HEK293 (cell line): ENCODE results near the gene TARS3.

Experiments
- CTCF ChIA-PET: fragments of 350-600 bp; formaldehyde crosslinking; extraction: SDS; loops from one replicate; lab custom pipeline; 2021; ENCODE audit warnings: antibody characterized with exemption; lab: Yijun Ruan, JAX
- POLR2A ChIA-PET: fragments of 300-600 bp; formaldehyde crosslinking; extraction: SDS; loops from one replicate; lab custom pipeline; 2020; ENCODE audit warnings: antibody characterized with exemption, inconsistent platforms; lab: Yijun Ruan, JAX
- H3K27ac ChIP-seq: fragments of 200-500 bp; sonication (Bioruptor generic); 2 replicates; pipeline ENCODE4 v1.5.1; 2014; ENCODE audit warnings: low read depth, low read length, control low read depth, inconsistent platforms; ENCODE audit errors: extremely low read depth
- H3K36me3 ChIP-seq, 2 experiments: fragments of 200-500 bp in 1 of 2; sonication (Bioruptor generic) in 1 of 2; 1 replicate in 1 of 2; 2 replicates in 1 of 2; pipeline ENCODE4 v1.5.1; 2014 to 2017; ENCODE audit warnings: inconsistent platforms in 2 of 2, low read length in 2 of 2; ENCODE audit not compliant: control insufficient read depth in 2 of 2, insufficient read depth in 1 of 2
- H3K4me1 ChIP-seq: fragments of 200-500 bp; sonication (Bioruptor generic); 2 replicates; pipeline ENCODE4 v1.5.1; 2014; ENCODE audit warnings: mild to moderate bottlenecking, low read length, inconsistent platforms; ENCODE audit not compliant: control insufficient read depth, insufficient read depth
- H3K4me3 ChIP-seq: 2 replicates; pipeline ENCODE4 v1.5.1; 2011; ENCODE audit warnings: low read depth, mild to moderate bottlenecking, control low read depth, low read length, moderate library complexity
- H3K9me3 ChIP-seq: fragments of 200-500 bp; sonication (Bioruptor generic); 2 replicates; pipeline ENCODE4 v1.5.1; 2014; ENCODE audit warnings: low read depth, low read length, inconsistent platforms; ENCODE audit not compliant: control insufficient read depth, insufficient read depth
- GLI4 ChIP-seq: fragments of 450-650 bp; formaldehyde crosslinking; IDR thresholded peaks from 2 replicates; pipeline ENCODE4 v1.5.1; 2016; ENCODE audit warnings: missing biosample characterization, missing genetic modification characterization
- HOXC10 ChIP-seq: sonication (generic); formaldehyde crosslinking; IDR thresholded peaks from 2 replicates; pipeline ENCODE4 v1.8.1; 2023; ENCODE audit warnings: mild to moderate bottlenecking, missing genetic modification reagents
- KLF10 ChIP-seq: fragments of 450-650 bp; IDR thresholded peaks from 2 replicates; pipeline ENCODE4 v1.5.1; 2018; ENCODE audit warnings: missing biosample characterization, mild to moderate bottlenecking, missing genetic modification characterization
- SCRT2 ChIP-seq: fragments of 450-650 bp; formaldehyde crosslinking; IDR thresholded peaks from 2 replicates; pipeline ENCODE4 v1.5.1; 2016; ENCODE audit warnings: missing biosample characterization, missing genetic modification characterization
- ZBTB48 ChIP-seq: fragments of 450-650 bp; formaldehyde crosslinking; IDR thresholded peaks from 2 replicates; pipeline ENCODE4 v1.5.1; 2016; ENCODE audit warnings: missing biosample characterization, missing genetic modification characterization
- ZFHX2 ChIP-seq: fragments of 450-650 bp; formaldehyde crosslinking; conservative IDR thresholded peaks from 2 replicates; pipeline ENCODE4 v1.5.1; 2016; ENCODE audit warnings: missing biosample characterization, missing genetic modification characterization
- ZNF112 ChIP-seq: fragments of 450-650 bp; formaldehyde crosslinking; IDR thresholded peaks from 2 replicates; pipeline ENCODE4 v1.5.0; 2017; ENCODE audit warnings: missing biosample characterization, missing genetic modification characterization
- ZNF157 ChIP-seq: fragments of 450-650 bp; formaldehyde crosslinking; IDR thresholded peaks from 2 replicates; pipeline ENCODE4 v1.5.1; 2016; ENCODE audit warnings: missing biosample characterization, missing genetic modification characterization
- ZNF184 ChIP-seq: fragments of 450-650 bp; IDR thresholded peaks from 2 replicates; pipeline ENCODE4 v1.5.1; 2018; ENCODE audit warnings: missing biosample characterization, mild to moderate bottlenecking, missing genetic modification characterization
- ZNF24 ChIP-seq: fragments of 450-650 bp; formaldehyde crosslinking; IDR thresholded peaks from 2 replicates; pipeline ENCODE4 v1.5.1; 2016; ENCODE audit warnings: missing biosample characterization, missing genetic modification characterization
- ZNF302 ChIP-seq: fragments of 450-650 bp; formaldehyde crosslinking; IDR thresholded peaks from 2 replicates; pipeline ENCODE4 v1.5.1; 2016; ENCODE audit warnings: missing biosample characterization, missing genetic modification characterization, low read depth
- ZNF423 ChIP-seq: fragments of 450-650 bp; formaldehyde crosslinking; IDR thresholded peaks from 2 replicates; pipeline ENCODE4 v1.5.1; 2016; ENCODE audit warnings: missing biosample characterization, missing genetic modification characterization
- ZNF521 ChIP-seq: fragments of 450-650 bp; formaldehyde crosslinking; IDR thresholded peaks from 2 replicates; pipeline ENCODE4 v1.5.1; 2017; ENCODE audit warnings: missing biosample characterization, mild to moderate bottlenecking, missing genetic modification characterization
- ZNF558 ChIP-seq: fragments of 450-650 bp; formaldehyde crosslinking; IDR thresholded peaks from 2 replicates; pipeline ENCODE4 v1.5.1; 2016; ENCODE audit warnings: missing biosample characterization, missing genetic modification characterization
- ZNF600 ChIP-seq: fragments of 450-650 bp; formaldehyde crosslinking; IDR thresholded peaks from 2 replicates; pipeline ENCODE4 v1.5.1; 2016; ENCODE audit warnings: missing biosample characterization, missing genetic modification characterization
- ZNF76 ChIP-seq: fragments of 450-650 bp; formaldehyde crosslinking; IDR thresholded peaks from 2 replicates; pipeline ENCODE4; 2016; ENCODE audit warnings: low read depth, missing biosample characterization, missing genetic modification characterization, borderline replicate concordance
- ZNF785 ChIP-seq: fragments of 450-650 bp; formaldehyde crosslinking; IDR thresholded peaks from 2 replicates; pipeline ENCODE4 v1.5.1; 2016; ENCODE audit warnings: missing biosample characterization, missing genetic modification characterization
- ZNF830 ChIP-seq: fragments of 450-650 bp; IDR thresholded peaks from 2 replicates; pipeline ENCODE4 v1.5.0; 2018; ENCODE audit warnings: missing biosample characterization, missing genetic modification characterization, low read depth, mild to moderate bottlenecking, moderate library complexity
- TF ChIP-seq, protein P1 (sequence below): fragments of 450-650 bp; formaldehyde crosslinking; IDR thresholded peaks from 2 replicates; pipeline ENCODE4 v1.5.1; 2016; ENCODE audit warnings: missing biosample characterization, missing genetic modification characterization, borderline replicate concordance
- TF ChIP-seq, protein P2 (sequence below): fragments of 450-650 bp; formaldehyde crosslinking; IDR thresholded peaks from 2 replicates; pipeline ENCODE4 v1.5.1; 2017; ENCODE audit warnings: missing biosample characterization, missing genetic modification characterization
- TF ChIP-seq, protein P3 (sequence below): fragments of 450-650 bp; formaldehyde crosslinking; IDR thresholded peaks from 2 replicates; pipeline ENCODE4 v1.5.1; 2016; ENCODE audit warnings: missing biosample characterization, missing genetic modification characterization, low read depth

TARS3 gene

DNA sequence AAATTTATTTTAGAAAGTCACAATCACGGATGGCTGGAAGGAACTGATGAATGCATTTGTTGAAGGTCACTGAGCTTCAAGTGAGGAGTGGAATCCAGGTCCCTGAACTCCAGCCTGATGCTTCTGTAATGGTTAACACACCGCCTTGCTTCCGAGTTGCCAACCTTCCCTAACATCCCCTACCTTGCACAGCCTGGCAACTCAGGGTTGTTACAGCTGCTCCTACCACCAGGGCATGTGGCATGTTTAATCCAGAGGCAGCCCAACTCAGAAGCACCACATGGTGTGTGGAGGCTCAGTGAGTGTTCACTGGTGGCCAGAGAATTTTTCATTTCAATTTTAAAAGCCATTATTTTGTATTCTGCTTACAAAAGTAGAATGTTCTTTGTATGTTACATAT is 77.0 kb downstream of the TARS3 start:
- Histone ChIP-seq H3K4me3 (no peak overlapping the region), H3K9me3 (no peaks in the 10 kb centered on the region), H3K36me3 (peaks cover 72 to 76% of the 10 kb centered on the region in 2 experiments), H3K27ac (no peak overlapping the region), H3K4me1 (peaks cover 18% of the 10 kb centered on the region)
- TF ChIP-seq ZNF184 (tag by site-specific recombination) (no peak), ZFHX2 (no peak), ZNF830 (tag by site-specific recombination) (no peak), ZNF600 (peak; percentile 52; the same call in 1 of the 2 replicates)
- TF ChIP-seq, protein P1, sequence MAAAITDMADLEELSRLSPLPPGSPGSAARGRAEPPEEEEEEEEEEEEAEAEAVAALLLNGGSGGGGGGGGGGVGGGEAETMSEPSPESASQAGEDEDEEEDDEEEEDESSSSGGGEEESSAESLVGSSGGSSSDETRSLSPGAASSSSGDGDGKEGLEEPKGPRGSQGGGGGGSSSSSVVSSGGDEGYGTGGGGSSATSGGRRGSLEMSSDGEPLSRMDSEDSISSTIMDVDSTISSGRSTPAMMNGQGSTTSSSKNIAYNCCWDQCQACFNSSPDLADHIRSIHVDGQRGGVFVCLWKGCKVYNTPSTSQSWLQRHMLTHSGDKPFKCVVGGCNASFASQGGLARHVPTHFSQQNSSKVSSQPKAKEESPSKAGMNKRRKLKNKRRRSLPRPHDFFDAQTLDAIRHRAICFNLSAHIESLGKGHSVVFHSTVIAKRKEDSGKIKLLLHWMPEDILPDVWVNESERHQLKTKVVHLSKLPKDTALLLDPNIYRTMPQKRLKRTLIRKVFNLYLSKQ (tag by site-specific recombination), result no peak
- POLR2A ChIA-PET, result no interaction called here
- CTCF ChIA-PET, result interaction anchor here (0.6 to 1.8 kb wide), 3 partner anchors 77 to 357 kb away, joined by 3 to 7 read pairs (median 4); partner anchors contain the start of gene TARS3

DNA sequence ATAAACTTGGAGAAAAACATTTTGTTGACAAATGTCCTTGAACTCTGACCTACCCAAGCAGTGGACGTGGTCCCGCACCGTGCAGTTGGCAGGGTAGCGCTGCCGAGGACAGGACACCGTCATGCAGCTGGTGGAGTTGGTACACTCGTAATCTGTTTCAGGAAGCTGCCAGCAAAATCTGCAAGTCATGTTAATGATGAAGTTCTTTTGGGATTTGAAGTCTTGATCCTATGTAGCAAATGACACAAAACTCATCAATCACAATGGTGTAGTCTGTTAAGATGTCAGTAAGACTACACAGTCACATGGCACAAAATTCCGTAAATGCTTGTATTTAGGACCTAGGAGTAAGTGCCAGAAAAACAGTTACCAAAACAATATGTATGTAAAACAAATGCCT is 77.6 kb downstream of the TARS3 start:
- peaks cover 18% of the 10 kb centered on the region for H3K4me1 ChIP-seq
- TF ChIP-seq KLF10 (tag by site-specific recombination), result no peak
- TF ChIP-seq ZBTB48, result no peak
- TF ChIP-seq ZNF521 (tag by site-specific recombination), result no peak
- TF ChIP-seq ZNF600, result no peak
- TF ChIP-seq ZNF558 (tag by site-specific recombination), result no peak
- TF ChIP-seq ZNF302 (tag by site-specific recombination), result no peak
- no peak for TF ChIP-seq GLI4 (tag by site-specific recombination)
- TF ChIP-seq ZNF157 (tag by site-specific recombination), result no peak
- TF ChIP-seq, protein P2, sequence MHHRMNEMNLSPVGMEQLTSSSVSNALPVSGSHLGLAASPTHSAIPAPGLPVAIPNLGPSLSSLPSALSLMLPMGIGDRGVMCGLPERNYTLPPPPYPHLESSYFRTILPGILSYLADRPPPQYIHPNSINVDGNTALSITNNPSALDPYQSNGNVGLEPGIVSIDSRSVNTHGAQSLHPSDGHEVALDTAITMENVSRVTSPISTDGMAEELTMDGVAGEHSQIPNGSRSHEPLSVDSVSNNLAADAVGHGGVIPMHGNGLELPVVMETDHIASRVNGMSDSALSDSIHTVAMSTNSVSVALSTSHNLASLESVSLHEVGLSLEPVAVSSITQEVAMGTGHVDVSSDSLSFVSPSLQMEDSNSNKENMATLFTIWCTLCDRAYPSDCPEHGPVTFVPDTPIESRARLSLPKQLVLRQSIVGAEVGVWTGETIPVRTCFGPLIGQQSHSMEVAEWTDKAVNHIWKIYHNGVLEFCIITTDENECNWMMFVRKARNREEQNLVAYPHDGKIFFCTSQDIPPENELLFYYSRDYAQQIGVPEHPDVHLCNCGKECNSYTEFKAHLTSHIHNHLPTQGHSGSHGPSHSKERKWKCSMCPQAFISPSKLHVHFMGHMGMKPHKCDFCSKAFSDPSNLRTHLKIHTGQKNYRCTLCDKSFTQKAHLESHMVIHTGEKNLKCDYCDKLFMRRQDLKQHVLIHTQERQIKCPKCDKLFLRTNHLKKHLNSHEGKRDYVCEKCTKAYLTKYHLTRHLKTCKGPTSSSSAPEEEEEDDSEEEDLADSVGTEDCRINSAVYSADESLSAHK (tag by site-specific recombination), result no peak
- TF ChIP-seq HOXC10 (CRISPR knock-in tag), result no peak
- TF ChIP-seq ZNF423, result no peak
- TF ChIP-seq, protein P3, sequence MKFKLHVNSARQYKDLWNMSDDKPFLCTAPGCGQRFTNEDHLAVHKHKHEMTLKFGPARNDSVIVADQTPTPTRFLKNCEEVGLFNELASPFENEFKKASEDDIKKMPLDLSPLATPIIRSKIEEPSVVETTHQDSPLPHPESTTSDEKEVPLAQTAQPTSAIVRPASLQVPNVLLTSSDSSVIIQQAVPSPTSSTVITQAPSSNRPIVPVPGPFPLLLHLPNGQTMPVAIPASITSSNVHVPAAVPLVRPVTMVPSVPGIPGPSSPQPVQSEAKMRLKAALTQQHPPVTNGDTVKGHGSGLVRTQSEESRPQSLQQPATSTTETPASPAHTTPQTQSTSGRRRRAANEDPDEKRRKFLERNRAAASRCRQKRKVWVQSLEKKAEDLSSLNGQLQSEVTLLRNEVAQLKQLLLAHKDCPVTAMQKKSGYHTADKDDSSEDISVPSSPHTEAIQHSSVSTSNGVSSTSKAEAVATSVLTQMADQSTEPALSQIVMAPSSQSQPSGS, result no peak
- no peak for TF ChIP-seq SCRT2 (tag by site-specific recombination)
- no peak for TF ChIP-seq ZNF785 (tag by site-specific recombination)
- no peak for TF ChIP-seq ZNF112 (tag by site-specific recombination)
- TF ChIP-seq ZNF24 (tag by site-specific recombination), result no peak
- no peak for TF ChIP-seq ZNF76 (tag by site-specific recombination)
- H3K4me3 ChIP-seq, result no peak overlapping the region
- ChIA-PET POLR2A (no interaction called here), CTCF (interaction anchor here (0.7 to 1.0 kb wide), 3 partner anchors 37 to 778 kb away, joined by 3 to 4 read pairs (median 3); partner anchors contain the start of gene TARS3)
- H3K27ac ChIP-seq, result no peak overlapping the region
- no peaks in the 10 kb centered on the region for H3K9me3 ChIP-seq
- peaks cover 73 to 82% of the 10 kb centered on the region in 2 experiments for H3K36me3 ChIP-seq
